K562 treated with DMSO at 1 percent for 12 hours (cell line): ENCODE measurements around the gene FILIP1. TPM values are rescaled to one million over a fixed set of nuclear protein-coding genes. Genes with fewer than 3 reads are reported as not detected.

ENCODE experiments used
- total RNA-seq: library from RNA; unstranded; fragments of 300-600 nt; gene quantifications from 2 replicates; pipeline ENCODE4 v1.2.3, GENCODE V29; 2022; ENCODE audit not compliant: insufficient read depth

The FILIP1 gene
- total RNA-seq, result 0.27 and 0.57 TPM in 2 replicates

DNA sequence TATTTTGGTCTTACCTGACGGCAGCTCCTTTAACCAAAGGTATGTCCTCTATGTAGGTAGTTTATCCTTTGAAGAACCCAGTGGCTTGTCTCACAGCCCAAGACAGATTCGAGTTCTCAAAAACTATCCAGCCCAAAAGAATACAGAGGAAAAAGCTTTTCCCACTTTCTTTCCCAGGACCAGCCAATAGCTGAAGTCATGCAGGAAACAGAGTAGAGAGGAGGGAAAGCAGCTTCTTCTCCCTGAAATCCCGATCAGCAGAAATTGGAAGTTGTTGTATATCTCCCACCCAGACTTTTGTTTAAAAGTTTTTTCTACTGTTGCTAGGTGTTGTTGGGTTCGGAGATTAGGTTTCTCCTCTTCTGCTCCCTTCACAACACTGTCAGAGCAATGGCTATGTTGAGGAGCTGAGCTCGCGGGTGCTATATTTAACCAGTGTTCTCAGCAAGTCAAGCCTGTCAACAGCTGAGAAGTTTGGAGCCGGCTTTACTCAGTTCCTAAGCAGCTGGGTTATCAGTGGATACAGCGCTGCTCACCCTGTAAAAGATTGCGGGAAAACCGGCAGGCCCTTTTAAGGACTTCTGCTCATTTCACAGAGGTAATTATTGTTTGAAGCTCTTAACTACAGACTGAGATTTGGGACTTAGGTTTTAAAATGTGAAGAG is at the start of gene FILIP1:
TSS of gene FILIP1 (minus strand) at position 401 of the 665 bp plus-strand sequence. CDS start 78,828 bp downstream, outside the sequence.

GRCh38 chr6:75284632-75285282 is 208.8 kb downstream of the FILIP1 start, which contains the start of gene TMEM30A:
Gene TMEM30A, minus strand, starts transcription at chr6:75284792. Its CDS starts 154 bp downstream, at chr6:75284638.

GRCh38 chr6:75243333-75244062 is 250.1 kb downstream of the FILIP1 start, which contains the start of gene COX7A2:
Gene COX7A2, minus strand, starts transcription at chr6:75243801. Its CDS starts 67 bp downstream, at chr6:75243734.

Other genes starting within 250 kb of the FILIP1 start
- gene COX7A2, start 250.0 kb downstream of the FILIP1 start, total RNA-seq, result 372 and 457 TPM in 2 replicates
- gene TMEM30A, start 209.0 kb downstream of the FILIP1 start, total RNA-seq, result 11.3 and 44.6 TPM in 2 replicates
- gene SENP6, start 108.1 kb upstream of the FILIP1 start, total RNA-seq, result 8.9 and 35.6 TPM in 2 replicates